ENCODE data around the gene ACP7. TPM values are rescaled to one million over a fixed set of nuclear protein-coding genes. Genes with fewer than 3 reads are reported as not detected.

ACP7 gene
- total RNA-seq, 1 experiment from 2014 or later: 0.15 TPM

DNA sequence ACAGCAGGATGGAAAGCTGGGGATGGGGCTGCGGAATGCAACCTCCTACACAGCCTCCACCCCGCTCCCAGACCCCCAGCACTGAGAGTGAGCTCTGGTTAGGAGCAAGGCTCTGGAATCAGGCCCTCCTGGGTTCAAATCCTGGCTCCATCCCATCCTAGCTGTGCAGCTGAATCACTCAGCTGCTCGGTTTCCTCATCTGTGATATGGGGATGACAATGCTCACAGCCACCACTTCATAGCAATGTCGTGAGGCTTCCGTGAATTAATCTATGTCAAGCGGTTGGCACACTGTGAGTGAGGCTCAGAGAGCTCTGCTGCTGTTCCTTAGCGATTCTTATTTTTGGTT, 538 bp downstream of the ACP7 start:
- H3K9me3 Mint-ChIP-seq: no peaks in the 10 kb centered on the region; a peak in 2 of 5 replicates
- Histone ChIP-seq H3K56ac (ENCODE audit: insufficient read length, low read depth, low read length) (no peak overlapping the region), H3K4ac (ENCODE audit: low read depth, low read length) (no peak overlapping the region), H3K27me3 (ENCODE audit: insufficient read depth, low read length) (peaks cover 16% of the 10 kb centered on the region; the same call in 1 of the 2 replicates), H4K20me1 (ENCODE audit: control insufficient read depth, insufficient read depth, insufficient read length) (no peaks in the 10 kb centered on the region), H3K23me2 (ENCODE audit: insufficient read length, low read depth, low read length, poor library complexity, severe bottlenecking) (peaks cover 8% of the 10 kb centered on the region), H2AFZ (ENCODE audit: low read length) (peak overlapping the region; percentile 72), H3K4me1 (ENCODE audit: insufficient read depth, low read length) (no peaks in the 10 kb centered on the region), H4K91ac (ENCODE audit: insufficient read length, low read depth, low read length) (no peak overlapping the region), H3K4me2 (ENCODE audit: insufficient read depth, insufficient read length, low read length) (peak overlapping the region; percentile 49), H3K79me1 (ENCODE audit: insufficient read depth, low read depth, low read length, poor library complexity, severe bottlenecking) (no peaks in the 10 kb centered on the region), H4K5ac (ENCODE audit: insufficient read length, low read depth, low read length) (no peak overlapping the region), H2BK120ac (ENCODE audit: low read depth, low read length, poor library complexity, severe bottlenecking) (no peak overlapping the region), H2AK5ac (ENCODE audit: insufficient read length, low read length) (no peak overlapping the region), H3K9ac (ENCODE audit: extremely low read depth, insufficient read length, low read length) (no peak overlapping the region), H3K79me2 (ENCODE audit: insufficient read depth, low read length) (no peaks in the 10 kb centered on the region), H3K9me3 (ENCODE audit: control insufficient read depth, low read depth, low read length) (no peaks in the 10 kb centered on the region), H3K27ac (ENCODE audit: insufficient read length, low read depth, low read length) (no peak overlapping the region), H2BK15ac (ENCODE audit: low read depth, low read length) (no peak overlapping the region), H3K14ac (ENCODE audit: insufficient read depth, low read length) (no peak overlapping the region), H2BK5ac (ENCODE audit: insufficient read length, low read length) (no peak overlapping the region), H3K23ac (ENCODE audit: insufficient read length, low read depth, low read length) (no peak overlapping the region), H2BK20ac (ENCODE audit: low read depth, low read length, poor library complexity, severe bottlenecking) (no peak overlapping the region), H3K18ac (ENCODE audit: insufficient read length, low read depth, low read length) (no peak overlapping the region), H2BK12ac (ENCODE audit: insufficient read length, low read depth, low read length) (no peak overlapping the region), H4K8ac (replicated peaks; ENCODE audit: insufficient read length, low read depth, low read length) (no peak overlapping the region), H3T11ph (ENCODE audit: low read length) (no peak overlapping the region)
- no CpG with 5 or more reads among the region's 7 CpGs for WGBS (ENCODE audit: extremely low coverage, insufficient read length, low lambda C conversion rate)
- DNase-seq: no peak
- no peak for TF ChIP-seq CTCF (conservative IDR thresholded peaks at IDR 0.05)
- peaks cover 88% of the 10 kb centered on the region for H3K27me3 Mint-ChIP-seq (ENCODE audit: low read depth)
- no peaks in the 10 kb centered on the region for H3K36me3 Mint-ChIP-seq (ENCODE audit: insufficient read depth in 1 of 3, low read depth in 3 of 3)
- no peak overlapping the region for H3K27ac Mint-ChIP-seq
- peak overlapping the region; percentile 64 to 85 for H3K4me3 Mint-ChIP-seq
- peaks cover 16 to 20% of the 10 kb centered on the region in 2 experiments for H3K4me1 Mint-ChIP-seq

Measured in H9 (cell line).